ENCODE data around the gene C11orf24.
A peak's percentile ranks its signal among the peaks of the same experiment; 100 is the strongest.

The C11orf24 gene

DNA sequence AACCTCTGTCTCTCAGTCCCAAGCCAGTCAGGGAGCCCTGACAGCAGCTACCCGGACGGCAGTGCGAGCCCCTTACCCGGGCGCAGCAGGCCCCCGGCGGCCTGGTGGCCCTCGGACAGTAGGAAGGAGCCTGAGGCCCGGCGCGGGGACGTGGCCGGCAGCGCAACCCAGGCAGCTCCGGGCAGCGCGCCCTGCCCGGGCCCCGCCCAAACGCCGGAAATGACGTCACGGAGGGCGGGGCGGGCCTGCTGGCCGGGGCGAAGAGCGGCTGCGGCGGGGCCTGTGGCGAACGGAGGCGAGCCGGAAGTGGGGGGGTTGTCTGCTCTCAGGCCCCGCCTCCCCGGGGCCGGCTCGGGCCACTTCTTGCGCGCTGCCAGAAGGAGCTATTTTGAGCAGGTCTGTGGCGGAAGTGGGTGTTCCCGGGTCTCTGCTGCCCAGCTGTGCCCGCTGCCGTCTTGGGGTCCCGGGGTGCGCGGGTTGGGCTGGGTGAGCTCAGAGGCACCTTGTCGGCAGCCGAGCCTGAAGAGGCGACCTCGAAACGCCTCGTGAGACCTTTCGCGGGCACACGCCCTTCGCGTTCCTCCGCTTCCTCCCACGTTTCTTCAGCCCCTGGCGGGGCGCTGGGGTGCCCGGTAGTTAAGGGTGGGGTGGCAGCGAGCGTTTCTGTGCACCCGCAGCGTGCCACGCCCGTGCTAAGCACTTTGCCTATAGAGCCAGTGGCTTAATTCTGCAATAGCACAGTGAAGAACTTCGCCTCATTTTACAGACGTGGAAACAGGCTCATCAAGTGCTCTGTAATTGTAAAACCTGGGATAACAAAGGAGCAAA lies at the start of gene C11orf24:
Gene C11orf24 (minus strand): TSS at position 193 of the 828 bp plus-strand sequence. CDS start 8,206 bp downstream, outside the sequence.
- peak; percentile 85 to 92 for DNase-seq (ENCODE audit: low read depth in 2 of 2)

DNA sequence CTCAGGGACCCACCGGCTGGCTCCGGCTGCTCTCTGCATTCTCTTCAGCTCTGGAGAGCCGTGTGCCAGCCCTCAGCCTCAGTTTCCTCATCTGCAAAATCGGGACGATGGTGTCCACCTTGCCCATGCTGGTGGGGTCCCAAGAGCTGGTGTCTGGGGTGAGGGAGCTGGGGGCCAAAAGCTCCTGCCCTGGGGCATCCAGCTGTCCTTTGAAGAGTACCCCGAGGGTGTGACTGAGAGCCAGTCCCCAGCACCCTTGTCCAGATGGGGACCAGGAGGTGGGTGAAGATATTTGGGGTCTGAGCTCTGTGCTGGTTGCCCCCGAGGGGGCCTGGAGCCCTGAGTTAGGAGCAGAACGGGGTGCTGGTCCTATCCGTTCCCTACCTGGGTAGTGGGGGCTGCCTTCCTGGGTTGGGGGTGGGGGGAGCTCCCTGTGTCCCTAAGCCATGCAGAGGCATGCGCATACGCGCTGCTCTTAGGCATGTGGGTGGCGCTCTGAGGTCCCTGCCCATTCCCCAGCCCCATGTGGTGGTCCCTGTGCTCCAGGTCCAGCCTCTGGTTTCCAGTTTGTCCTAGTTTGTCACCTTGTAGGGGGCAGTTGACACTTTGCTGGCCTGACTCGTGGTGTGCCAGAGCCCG lies 45.5 kb upstream of the C11orf24 start:
- no peak for DNase-seq (ENCODE audit: low read depth in 2 of 2)

DNA sequence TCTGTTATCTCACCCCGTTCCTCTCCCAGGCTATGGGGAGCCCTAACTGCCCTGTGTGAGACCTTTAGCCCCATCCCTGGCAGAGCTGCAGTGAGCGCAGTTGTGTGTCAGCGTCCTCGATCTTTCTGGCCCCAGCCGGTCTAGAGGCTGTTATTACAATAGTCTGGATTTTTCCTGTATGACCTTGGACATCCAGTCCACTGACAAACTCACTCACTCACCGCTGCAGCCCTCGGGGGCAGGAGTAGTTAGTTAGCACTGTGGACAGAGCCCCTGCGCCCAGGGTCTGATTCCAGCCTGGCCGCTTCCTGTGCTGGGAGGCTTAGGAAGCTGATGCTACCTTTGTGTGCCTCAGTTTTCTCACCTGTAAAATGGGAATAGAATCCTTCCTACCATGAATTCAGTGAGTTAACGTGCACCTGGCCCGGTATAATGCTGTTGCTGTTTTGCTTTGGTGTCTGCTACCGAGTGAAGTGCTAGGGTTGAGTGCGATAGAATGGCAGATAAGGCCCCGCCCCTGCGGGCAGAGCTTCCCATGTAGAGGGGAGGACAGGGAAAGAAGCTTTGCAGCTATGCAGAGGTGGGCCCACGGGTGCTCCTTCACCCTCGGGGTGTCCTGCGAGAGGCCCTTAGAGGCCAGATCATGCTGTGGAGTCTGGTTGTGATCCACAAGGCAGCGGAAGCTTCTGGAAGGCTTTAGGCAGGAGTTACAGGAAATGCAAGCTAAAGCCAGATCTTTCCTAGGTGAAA lies 43.6 kb upstream of the C11orf24 start:
- DNase-seq (ENCODE audit: low read depth in 2 of 2) = no peak

DNA sequence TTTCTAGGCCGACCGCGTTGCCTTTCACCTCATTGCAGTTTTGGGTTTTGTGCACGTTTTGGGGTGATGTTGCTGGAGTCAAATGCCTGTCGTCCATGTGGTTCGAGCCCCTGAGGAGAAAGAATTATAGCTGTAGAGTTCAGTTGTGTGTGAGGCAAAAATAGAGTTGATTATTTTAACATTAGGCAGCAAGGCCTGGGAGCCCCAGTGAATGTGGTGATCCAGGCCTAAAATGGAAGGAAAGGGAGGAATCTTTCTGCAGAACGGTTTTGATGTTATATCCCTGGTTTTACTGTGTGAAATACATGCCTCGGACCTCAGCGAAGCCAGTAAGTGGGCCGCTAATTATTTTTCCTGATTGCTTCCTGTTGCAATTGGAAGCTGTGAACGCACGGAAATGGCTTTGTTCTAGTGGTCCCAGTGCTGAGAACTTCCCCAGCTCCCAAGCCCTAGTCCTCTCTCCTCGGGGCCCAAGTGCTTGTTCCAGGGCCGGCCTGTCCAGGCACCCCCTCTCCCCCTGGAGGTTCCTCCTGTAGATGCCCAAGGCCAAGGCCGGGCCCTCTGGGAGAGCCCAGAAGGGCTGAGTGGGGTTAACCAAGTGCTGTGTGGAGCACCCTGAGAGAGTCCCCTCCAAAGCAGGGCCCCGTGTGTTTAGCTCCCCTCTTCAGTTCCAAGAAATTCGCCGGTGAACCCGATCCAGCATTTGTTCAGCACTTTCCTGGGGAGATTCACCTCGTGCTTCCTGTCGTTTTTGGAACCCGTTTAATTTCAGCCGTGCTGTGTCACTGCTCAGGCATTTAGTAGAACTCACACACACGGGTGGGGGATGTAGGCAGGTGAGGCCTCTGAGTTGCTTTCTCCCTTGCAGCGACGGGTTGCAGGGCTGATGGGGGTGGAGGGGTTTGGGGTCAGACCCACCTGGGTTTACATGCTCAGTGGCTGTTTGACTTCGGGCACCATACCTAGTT lies 42.7 kb upstream of the C11orf24 start:
- DNase-seq (ENCODE audit: low read depth in 2 of 2) = no peak

DNA sequence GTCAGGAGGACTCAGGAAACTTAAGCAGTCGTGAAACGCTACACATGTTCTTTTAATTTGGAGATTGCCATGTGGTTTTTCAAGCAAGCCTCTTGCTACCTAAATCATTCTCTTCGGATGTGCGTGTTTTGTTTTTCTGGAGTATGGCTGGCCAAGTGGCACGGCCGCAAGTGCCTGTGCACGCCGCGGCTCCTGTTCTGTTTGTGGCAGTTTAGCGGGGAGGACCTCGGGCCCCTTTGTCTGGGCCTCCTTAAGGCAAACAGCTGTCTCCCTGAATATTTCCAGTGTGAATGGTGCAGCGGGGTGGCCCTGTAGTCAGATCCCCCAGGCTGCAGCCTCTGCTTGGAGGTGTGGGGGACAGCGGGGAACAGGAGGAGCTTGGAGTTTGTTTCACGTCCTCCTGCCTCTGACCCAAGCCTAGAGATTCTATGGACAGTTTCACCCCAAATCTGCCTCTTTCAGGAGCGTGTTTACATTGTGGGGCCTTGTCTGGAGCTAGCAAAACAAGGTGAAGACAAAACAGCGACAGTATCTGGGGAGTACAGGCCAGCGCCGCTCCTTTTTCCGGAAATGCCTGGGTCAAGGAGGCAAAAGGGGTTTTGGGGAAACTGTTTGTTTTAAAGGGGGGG lies 41.9 kb upstream of the C11orf24 start:
- no peak for DNase-seq (ENCODE audit: low read depth in 2 of 2)

DNA sequence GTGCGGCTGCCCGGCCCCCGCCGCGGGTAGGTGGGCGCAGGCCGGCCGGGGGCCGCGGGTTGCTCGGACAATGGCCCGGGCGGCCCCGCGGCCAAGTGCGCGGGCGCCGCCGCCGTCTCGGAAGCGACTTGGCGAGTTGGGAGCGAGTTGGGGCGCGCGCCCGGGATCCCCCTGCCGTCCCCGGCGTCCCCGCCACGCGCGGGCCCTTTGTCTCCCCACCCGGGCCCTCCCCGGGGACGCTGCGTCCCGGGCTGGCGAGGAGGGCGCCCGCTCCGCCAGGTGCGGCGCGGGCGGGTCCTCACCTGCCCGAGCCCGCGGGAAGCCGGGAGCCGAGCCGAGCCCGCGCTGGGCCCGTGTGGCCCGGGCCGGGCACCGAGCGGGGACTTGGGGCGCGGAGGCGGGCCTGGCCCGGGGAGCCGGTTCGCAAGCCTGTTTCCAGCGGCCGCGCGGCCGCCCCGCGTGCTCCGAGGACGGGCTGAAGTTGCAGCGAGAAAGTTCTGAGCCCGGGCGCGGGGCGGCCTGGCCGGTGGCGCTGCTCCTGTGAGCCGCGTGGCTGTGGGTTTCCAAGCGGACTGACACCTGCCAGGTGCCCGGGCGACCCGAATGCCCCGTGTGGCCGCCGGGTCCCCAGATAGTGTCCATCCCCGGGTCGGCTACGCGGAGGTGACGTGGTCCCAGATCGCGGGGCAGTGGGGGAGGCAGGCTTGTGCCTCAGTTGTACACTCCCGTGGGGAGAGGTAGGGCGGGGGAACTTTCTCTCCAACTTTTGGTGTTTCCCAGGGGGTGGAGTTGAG lies 41.2 kb upstream of the C11orf24 start:
- no peak for DNase-seq (ENCODE audit: low read depth in 2 of 2)

DNA sequence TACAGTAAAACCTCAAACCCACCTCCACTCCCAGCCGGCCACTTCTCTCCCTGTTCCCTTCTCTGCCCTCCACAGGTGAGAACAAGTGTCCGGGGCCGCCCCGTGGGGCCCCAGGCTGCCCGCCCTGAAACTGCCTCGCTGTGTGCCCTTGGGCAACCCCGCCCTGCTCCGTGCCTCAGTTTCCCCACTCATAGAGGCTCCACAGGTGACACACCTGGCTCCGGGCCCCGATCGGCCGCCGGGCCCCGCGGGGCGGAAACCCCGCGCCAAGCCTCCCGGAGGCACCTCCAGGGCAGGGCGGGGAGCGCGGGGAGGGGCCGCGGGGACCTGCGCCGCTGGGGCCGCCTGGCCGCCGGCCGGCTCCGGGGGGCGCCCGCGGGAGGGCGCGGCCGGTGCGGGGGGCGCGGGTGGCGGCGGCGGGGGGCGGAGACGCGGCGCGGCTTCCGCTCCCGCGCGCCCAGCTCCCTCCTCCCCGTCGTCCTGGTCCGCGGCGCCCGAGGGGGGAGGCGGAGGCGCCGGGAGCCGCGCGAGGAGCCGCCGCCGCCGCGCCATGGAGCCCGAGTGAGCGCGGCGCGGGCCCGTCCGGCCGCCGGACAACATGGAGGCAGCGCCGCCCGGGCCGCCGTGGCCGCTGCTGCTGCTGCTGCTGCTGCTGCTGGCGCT lies 40.5 kb upstream of the C11orf24 start, which contains the start of gene LRP5:
Gene LRP5 (plus strand): TSS at position 475 of the 663 bp plus-strand sequence. CDS start 124 bp downstream, at position 599.
- no peak for DNase-seq (ENCODE audit: low read depth in 2 of 2)

DNA sequence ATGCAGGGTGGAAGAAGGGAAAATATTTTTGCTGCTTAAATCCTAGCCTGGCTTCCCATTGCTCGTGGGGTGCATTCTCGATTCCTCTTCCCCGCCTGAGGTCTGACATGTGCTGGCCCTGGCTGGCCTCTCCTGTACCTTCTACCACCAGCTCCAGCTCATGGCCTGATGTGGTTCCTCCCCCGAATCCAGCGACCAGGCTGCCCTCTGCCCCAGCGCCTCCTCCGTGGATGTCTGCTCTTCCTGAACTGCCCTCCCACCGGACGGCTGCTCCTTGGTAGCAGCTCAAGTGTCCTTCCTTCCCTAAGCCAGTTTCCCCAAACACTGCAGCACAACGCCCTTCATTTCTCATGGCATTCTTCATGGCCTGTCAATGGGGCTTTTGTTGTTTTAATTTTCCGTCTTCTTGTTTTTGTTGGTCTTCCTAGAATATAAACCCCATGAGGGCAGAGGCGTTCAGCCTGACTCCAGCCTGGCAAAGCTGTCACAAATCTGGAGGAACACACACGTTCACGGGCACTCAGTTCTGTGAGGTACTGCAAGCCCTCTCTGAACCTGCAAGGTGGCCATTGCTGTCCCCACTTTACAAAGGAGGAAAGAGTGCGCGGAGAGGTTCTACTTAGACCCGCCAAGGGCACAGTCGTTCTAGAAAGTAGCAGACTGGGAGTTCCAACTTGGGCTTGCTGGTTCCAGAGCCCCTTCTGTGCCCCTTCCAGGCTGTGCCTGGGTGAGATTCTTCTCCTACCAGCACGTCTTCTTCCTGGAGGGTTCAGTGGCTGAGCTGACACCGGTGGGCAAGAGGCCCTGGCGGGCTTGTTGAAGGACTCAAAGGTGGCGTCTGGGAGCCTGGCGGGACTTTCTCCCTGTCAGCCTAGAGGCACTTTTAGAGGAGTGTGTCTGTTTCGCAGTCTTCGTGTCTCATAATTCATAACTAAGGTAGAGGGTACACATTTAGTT lies 39.7 kb upstream of the C11orf24 start:
- DNase-seq (ENCODE audit: low read depth in 2 of 2) = no peak

DNA sequence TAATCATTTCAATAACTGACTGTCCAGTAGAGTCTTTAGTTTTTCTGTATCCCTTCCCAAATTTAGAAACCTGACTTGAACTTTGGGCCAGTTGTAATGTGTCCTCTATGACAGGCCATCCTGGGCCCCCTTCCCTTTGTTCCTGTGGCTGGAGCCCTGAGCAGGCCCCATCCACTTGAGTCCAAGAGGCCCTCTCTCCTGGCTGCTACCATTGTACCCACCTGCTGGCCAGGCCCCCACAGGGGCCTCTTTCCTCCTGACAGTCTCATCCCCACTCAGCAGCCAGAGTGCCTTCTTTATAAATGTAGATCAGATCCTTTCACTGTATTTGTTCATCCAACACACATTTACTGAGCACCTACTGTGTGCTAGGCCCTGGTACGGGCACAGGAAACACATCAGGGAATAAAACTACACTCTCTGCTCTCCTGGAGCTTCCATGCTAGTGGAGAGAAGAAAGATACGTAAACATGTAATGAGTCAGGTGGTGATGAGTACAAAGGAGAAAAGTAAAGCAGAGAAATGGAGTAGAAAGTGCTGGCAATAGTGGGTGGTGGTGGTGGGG lies 37.9 kb upstream of the C11orf24 start:
- no peak for DNase-seq (ENCODE audit: low read depth in 2 of 2)

DNA sequence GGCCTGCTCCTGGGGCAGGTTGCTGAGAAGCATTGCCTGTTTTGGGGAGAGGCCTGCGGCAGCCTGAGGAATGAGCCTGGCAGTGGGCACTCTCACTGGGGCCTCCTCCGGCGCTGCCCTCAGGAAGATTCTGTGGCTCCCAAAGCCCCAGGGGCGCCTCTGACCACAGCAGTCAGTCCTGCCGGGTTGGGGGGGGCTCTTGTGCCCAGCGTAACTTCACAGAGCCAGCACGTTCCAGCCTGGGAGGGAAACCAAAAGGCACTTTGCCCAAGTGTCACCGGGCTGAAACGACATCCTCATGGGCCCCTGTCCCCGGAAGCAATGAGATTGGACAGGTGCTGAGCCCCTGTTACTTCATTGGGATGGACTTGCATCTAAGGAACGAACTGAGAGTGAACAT lies 36.3 kb upstream of the C11orf24 start:
- no peak for DNase-seq (ENCODE audit: low read depth in 2 of 2)

DNA sequence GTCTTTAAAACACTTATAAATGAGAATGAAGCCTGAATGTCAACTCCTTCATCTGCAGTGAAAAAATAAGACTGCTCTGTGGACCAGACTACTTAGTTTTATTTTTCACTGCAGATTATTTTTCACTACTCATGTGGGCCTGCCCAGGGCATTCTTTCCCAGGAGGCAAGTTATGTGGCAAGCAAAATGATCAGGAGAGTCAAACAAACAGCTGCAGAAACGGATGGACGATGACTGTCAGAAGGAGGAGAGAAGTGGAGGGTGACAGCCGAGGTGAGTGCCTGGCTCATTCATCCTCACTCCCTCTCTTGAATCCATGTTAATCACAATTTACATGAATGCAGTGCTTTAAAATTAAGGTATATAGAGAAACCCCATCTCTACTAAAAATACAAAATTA lies 34.9 kb upstream of the C11orf24 start:
- no peak for DNase-seq (ENCODE audit: low read depth in 2 of 2)

DNA sequence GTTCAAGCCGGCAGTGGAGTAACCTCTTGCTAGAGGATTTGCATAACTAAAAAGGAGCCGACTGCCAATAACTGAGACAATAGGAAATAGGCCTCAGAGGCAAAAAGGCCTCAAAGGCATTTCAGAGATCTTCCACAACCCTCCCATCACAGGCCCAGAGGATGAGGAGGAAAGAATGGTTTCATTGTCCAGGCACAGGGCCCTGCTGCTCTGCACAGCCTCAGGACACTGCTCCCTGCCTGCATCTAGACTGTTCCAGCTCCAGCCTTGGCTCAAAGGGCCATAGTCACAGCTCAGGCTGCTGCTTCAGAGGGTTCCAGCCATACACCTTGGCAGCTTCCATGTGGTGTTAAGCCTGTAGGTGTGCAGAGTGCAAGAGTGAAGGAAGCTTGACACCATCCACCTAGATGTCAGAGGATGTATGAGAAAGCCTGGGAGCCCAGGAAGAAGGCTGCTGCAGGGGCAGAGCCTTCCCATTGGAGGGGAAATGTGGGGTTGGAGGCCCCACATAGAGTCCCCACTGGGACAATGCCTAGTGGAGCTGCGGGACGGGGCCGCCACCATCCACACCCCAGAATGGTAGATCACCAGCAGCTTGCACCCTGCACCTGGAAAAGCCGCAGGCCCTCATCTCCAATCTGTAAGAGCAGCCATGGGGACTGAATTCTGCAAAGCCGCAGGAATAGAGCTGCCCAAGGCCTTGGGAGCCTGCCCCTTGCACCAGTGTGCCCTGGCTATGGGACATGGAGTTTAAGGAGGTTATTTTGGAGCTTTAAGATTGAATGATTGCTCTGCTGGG lies 32.4 kb upstream of the C11orf24 start:
- DNase-seq (ENCODE audit: low read depth in 2 of 2) = no peak

DNA sequence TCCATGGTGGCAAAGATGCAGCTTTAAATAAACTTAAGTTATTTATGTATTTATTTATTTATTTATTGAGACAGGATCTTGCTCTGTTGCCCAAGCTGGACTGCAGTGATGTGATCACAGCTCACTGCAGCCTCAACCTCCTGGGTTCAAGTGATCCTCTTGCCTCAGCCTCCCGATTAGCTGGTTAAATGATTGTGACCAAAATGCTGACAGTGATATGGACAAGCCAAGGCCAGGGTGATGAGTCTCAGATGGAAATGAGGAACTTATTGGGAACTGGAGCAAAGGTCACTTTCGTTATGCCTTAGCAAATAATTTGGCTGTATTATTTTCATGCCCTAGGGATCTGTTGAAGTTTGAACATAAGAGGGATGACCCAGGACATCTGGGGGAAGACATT lies 31.3 kb upstream of the C11orf24 start:
- DNase-seq (ENCODE audit: low read depth in 2 of 2) = no peak

DNA sequence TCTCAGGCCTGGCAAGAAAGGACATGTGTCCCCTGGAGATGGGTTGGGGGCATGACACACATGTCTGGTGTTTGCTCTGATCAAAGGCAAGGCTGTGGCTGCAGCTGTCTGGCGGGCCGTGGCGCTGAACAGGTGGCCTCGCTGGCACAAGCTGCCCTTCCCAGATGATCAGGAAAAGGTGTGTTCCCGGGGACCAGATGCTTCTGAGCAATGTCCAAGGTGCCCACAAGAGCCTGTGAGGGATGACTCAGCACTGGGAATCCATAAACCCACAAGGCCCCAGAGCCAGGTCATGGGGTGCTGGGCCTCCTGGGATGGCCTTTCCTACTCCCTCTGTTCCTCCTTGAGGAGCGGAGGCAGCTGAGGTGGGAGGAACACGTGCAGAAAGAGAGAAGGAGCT lies 30.9 kb upstream of the C11orf24 start:
- no peak for DNase-seq (ENCODE audit: low read depth in 2 of 2)

DNA sequence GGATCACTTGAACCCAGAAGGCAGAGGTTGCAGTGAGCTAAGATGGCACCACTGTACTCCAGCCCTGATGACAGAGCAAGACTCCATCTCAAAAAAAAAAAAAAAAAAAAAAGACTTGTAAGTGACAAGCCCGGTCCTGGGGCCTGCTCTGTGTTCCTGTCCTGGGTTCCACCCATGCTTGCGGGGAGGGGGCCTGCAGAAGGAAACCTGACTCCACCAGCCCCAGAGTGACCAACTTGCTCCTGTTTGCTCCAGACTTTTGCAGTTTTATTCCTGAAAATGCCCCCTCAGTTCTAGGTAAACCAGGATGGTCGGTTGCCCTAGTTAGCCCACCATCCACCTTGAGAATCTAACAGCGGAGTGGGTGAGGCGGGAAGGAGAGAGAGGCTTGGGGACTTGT lies 30.5 kb upstream of the C11orf24 start:
- DNase-seq (ENCODE audit: low read depth in 2 of 2) = no peak

DNA sequence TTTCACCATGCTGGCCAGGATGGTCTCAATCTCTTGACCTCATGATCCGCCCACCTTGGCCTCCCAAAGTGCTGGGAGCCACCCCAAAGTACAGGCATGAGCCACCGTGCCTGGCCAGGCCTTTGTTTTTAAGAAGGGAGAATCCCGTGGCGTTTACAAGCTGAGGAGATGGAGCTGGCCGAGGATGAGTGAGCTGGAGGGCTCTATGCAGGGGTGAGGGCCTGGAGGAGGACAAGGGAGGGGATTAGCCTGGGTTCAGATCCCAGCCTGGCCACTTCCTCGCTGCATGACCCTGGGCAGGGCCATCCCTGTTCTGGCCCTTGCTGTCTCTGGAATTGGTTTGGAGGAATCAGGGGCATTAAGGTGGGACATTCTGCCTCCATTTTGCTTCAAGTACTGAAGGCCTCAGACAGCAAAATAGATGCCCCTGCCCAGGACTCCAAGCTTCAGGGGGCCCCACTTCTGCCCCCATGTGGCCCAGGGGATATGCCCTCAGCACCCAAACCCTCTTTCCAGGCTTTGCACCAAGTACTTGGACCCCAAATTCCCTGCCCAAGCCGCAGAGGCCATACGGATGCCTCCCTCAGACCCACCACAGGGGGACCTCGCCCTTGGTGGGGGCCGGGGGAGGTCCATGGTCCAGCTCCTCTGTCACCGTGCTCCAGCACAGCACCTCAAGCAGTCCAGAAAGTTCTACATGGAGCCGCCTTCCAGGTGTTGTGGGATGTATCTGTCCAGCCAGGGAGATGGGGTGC lies 28.5 kb upstream of the C11orf24 start:
- DNase-seq (ENCODE audit: low read depth in 2 of 2) = no peak
